Measurements from ENCODE around the gene IFI30.

- TF ChIP-seq CTCF (IDR thresholded peaks at IDR 0.05) (no peak), POLR2A (IDR thresholded peaks at IDR 0.05) (peak; percentile 85)
These were observed at the start of gene IFI30 for GRCh38 chr19:18173572-18174288.
